ENCODE results near the gene SOX2.

The SOX2 gene

DNA sequence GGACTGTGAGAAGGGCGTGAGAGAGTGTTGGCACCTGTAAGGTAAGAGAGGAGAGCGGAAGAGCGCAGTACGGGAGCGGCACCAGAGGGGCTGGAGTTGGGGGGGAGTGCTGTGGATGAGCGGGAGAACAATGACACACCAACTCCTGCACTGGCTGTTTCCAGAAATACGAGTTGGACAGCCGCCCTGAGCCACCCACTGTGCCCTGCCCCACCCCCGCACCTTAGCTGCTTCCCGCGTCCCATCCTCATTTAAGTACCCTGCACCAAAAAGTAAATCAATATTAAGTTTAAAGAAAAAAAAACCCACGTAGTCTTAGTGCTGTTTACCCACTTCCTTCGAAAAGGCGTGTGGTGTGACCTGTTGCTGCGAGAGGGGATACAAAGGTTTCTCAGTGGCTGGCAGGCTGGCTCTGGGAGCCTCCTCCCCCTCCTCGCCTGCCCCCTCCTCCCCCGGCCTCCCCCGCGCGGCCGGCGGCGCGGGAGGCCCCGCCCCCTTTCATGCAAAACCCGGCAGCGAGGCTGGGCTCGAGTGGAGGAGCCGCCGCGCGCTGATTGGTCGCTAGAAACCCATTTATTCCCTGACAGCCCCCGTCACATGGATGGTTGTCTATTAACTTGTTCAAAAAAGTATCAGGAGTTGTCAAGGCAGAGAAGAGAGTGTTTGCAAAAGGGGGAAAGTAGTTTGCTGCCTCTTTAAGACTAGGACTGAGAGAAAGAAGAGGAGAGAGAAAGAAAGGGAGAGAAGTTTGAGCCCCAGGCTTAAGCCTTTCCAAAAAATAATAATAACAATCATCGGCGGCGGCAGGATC is at the start of gene SOX2:
Gene SOX2 (plus strand): TSS at position 601 of the 811 bp plus-strand sequence. CDS start 436 bp downstream, outside the sequence.
- DNase-seq, result peak; percentile 51

DNA sequence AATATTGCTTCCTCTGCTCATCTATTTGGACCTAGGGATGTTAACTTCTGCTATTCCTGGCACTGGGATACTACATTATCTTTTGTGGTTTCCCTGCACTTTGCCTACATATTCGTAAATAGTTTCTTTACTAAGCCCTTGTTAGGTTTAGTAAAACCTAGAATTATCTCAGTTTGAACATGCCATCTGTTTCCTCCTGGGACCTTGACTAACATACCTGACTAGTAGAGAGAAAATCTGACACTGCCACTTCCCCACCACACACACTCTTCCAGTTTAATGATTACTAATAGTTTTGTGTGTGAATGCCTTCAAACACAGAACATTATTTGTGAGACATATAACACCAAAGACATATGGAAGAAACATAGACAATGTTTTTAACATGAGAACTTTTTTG is 28.2 kb upstream of the SOX2 start:
- DNase-seq, result no peak

DNA sequence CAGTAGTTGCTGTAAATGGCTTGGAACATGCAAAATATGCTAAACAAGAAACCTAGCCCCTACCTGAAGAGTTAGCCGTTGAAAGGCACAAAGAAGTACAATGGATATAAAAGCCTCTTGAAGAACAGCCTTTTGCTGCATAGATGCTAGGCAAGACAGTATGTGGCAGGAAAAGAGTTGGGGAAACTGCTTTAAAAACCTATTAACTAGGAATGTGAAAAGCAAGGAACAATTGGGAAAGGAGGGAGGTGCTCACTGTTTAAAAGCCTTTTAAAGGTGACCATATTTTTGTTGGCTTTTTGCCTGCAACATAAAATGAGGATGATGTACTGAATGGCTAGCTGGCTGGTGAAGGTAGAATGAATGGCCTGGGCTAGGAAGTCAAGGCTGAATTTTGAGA is 24.5 kb upstream of the SOX2 start:
- peak; percentile 44 for DNase-seq

DNA sequence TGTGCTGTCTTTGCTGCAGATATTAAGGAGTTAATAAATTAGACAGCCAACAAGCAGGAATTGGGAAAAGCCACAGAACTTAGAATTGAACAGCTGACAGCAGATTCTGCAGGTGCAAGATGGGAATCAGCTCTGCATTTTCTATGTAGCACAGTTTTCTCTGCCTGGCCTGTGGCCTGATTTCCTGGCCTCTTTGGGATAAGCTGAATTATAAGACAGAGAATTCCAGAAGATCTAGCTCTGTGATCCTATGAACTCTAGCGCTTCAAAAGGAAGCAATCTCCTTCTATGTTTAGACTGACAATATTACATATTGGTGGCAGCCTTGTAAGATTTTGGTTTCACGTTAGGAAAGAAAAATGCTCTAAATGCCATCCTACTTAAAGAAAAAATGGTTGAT is 24.0 kb upstream of the SOX2 start:
- no peak for DNase-seq

DNA sequence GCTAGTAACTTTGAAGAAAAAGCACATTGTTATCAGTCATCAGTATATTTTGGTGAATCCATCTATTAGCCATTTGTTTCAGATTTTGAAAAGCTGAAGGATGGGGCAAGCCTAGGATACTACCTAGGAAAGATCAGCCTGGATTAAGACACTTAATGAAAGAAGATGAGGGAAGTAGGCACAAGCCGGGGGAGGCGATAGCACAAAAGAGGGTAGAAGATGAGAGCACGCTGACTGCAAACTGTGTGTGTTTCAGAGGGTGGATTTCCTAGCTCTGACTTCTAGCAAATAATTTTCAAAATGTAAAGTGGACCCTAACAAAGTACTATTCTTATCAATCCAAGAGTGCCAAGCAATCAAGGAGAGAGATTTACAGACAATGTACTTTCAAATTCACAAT is 22.2 kb upstream of the SOX2 start:
- no peak for DNase-seq

DNA sequence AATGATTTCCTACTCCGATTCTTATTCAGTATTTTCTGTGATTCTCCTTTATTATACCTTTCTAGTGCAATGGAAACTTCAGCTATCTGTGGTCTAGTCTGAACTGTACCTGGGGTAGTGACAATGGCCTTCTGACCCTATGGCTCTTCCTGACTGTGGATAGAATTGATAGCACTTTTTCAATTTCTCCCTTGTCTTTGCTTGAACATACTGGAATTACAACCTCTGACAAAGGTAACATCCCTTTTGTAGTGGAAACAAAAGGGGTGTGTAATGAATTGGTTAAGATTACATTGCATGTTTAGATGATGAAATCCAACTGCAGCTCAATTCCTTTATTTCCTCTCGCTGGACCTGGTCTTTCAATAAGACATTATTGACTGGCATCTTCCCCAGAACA is 21.0 kb upstream of the SOX2 start:
- no peak for DNase-seq

DNA sequence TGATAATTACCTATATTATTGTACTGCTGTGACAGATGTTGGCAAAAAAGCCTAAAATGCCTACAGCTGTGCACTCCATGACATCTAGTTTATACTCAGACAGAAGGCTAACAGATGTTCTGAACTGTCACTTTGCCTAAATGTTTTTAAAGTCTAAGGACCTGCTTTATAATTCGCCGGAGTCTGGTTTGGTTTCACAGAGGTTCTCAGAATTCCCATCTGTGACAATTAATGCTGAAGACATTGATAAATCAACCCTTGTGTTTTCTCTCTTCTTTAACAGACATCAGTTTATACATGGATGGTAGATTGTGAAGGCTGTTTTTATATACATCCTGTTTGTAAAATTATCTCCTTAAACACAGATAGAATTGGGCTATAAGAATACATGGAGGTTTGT is 19.8 kb upstream of the SOX2 start:
- DNase-seq, result no peak

DNA sequence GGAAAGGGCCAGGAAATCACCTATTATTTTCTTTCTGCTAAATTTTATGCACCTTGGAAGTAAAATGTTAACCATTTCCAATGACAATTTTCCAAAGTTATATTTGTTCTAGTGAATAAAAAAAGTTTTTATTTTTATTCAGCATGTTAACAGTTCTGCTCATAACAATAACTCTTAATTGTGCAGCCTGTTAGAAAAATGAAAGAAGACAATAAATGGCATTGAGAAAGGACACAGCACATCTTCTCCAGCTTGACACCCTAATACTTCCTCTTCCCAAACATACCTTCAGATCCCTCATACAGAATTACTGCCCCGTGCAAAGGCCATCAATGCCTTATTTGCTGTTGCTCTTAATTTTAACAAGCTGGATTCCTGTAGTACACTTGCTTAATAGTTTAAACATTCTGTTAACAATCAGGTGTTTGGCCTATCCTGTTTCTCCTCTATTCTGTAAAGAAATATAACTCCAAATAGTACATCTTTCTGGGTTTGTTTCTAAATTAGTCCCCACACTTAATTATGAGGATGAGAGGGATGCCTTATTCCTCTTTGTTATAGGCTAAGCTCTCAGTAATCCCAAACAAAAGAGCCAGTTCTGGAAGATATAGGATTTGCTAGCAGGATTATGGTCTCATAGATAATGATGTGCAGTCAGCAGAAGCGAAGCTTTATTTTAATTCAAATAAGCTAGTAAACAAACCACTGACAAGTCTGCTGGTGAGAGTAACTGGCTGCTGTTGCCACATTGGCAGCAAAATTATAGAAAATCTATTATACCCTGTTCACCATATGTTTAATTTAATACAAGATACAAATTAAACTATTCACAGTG is 19.2 kb upstream of the SOX2 start:
- no peak for DNase-seq

DNA sequence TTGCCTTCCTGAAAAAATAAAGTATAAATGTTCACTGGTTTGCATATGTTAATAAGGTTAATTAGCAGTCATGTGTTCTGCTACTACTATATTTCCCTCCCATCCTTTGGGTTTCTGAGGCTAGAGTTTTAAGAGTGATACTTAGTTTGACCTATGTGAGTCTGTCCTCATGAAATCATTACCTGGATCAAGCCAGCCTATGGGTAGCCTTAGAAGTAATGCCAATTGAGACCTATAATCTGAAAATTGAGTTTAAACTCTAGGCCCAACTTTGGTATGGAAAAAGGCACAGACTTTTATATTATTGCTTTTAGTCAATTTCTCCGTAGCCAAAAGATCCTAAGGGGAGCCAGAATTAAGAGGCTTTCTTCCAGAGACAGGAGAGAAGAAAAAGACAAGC is 18.4 kb upstream of the SOX2 start:
- DNase-seq, result no peak

DNA sequence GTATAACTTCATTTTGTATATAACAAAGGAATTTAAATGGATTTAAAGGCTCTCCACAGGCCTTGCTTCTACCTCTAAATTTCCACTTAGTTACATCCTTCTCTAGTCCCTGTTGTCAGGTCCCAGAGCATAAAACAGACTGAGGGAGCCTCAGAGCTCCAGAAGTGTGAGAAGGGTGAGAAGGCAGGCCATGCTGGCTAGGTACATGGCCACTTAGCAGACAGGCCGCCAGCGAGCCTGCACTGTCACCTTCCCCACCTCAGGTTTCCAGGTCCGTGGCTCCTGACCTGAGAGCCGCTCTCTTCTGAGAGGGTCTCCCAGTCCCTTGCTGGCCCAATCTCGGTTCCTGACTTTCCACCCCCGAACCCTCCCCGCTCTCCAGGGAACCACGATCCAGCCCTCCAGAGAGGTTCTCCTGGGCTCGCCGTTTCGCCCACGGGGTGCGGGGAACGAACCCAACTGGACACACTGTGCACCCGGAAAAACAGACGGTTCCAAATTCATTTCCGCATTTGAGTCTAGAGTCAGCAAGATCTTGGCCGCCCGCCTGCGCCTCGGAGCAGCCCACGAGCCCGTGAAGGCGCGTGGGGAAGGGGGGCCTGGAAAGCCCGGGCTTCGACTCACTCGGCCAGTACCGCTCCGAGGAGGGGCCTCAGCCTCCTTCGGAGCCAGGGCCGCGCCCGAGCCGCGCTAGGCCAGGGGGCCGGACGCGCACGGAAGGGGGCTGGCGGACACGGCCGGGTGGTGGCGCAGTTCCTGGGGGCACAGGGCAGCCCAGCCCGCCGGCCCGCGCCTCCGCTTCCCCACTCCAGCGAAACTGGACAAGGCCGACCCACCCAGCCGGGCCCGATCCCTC is 16.7 kb upstream of the SOX2 start:
- no peak for DNase-seq

DNA sequence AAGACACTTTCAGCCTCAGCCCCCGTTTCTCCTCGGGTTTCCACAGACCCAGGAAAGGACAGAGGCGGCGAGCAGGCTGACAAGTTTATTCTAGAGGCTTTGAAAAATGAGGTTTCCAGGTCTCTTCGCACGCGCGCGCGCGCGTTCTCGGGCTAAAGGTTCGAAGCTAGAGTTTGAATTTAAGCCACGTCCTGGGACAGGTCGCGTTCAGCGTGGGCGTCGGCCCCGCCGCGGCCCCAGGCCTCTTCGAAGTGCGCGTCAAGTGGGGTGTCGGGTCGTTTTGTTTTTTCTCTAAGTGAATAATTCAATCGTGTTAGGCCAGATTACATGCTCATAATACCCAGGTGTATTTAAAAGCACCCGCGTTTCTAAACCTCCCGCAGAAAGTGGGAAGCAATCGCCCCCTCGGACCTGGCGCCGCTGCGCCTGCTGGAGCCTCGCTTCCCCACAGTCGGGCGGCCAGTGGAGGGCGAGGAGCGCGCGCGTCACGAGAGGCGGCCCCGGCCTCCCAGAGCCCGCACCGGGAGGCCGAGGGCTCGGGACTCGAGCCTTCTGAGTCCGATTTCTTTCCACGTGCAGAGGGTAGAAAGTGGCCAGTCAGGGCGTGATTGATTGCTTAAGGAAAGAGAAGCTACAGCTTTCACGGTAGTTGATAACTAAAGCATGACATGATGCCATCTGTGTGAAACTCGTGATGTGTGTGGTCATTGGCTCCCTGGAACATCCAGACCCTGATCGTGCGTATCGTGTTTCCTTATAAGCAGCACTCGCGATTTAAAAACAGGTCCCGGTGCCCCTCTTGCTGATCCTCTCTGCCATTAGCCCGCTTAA is 15.8 kb upstream of the SOX2 start:
- DNase-seq, result no peak

DNA sequence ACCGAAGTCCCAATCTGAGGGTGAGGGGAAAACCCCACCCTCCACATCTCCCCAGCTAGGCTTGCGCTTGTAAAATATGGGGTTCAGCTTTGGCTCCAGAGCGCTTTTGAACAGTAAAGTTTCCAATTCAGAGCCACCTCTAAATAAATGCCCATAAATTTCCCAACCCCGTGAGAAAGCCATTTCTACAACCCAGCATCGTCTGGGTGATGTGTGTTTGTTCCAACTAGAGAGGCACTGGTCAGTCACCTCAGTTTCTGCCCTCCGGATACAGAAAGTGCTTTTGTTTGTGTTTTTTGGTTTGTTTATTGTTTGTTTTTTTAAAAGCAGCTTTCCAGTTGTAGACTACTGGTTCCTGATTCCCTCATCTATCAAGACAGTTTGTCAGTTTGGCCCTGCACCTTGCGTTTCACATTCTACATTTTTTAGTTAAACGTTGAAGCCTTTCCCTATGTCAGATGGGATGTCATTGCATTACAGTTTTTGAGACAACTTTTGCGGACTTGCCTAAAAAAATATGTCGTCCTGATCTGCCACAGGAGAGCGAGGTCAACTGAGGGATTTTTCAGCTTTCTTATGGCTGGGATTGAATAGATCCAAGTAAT is 15.0 kb upstream of the SOX2 start:
- no peak for DNase-seq

DNA sequence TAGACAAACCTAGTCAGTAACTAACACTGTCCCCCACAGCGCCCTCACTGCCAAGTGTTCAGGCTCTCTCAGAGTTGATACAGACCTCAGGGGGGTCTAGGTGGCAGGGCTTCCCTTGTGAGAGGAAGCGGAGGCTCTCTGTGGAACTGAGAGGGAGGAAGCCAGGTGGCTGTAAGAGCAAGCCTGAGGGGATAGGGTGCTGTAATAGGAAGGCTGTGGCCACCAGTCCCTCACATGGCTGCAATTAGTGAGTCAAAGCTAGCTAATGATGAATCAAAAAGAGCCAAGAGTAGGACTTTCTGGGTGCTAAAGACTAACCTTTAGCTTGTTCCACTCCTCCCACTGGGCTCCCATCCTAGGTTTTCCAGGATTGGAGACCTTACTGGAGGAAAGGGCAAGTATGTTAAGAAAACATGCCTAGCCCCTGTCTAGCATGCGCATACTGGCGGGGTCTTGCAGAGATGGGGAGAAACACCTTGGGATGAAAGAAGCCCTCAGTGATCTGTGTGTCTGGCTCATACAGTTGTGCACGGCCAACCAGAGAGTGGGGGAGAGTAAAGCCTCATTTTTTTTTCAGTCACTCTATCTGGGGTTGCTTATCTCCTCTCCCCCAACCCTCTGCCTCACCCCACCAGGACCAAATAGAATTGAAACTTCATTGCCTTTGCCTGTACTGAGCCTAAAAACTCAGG is 13.3 kb upstream of the SOX2 start:
- DNase-seq, result no peak

DNA sequence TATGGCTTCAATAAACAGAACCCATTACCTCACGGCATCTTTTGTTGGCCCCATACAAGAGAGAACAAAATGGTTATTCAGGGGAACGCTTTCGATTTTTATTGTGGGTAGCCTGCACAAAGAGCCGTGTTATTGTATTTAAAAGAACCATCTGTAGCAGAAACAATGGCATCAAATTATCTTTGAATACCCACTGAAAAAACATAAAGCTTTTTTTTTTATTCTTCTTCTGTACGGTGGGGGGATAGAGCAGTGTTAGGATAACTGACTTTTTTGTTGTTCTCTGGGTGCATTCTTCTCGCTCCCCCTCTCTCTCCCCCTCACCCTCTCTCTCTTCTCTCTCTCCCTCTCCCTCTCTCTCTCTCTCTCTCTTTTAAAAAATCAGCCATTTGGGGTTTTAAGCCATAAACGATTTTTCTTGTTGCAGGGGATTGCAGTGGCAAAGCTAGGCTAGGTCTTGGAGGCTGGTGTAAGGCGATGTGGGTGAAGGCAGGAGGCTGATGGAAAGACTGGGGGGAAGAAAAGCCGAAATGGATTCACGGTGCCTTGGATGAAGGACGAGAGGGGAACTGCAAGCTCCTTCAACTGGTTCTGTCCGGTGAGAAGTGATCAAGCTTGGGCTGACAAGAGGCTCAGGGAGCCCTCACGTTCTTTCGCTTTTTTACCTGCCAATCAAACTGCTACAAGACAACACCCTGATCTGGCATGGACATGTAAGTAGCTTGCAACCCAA is 12.4 kb upstream of the SOX2 start:
- DNase-seq, result no peak

DNA sequence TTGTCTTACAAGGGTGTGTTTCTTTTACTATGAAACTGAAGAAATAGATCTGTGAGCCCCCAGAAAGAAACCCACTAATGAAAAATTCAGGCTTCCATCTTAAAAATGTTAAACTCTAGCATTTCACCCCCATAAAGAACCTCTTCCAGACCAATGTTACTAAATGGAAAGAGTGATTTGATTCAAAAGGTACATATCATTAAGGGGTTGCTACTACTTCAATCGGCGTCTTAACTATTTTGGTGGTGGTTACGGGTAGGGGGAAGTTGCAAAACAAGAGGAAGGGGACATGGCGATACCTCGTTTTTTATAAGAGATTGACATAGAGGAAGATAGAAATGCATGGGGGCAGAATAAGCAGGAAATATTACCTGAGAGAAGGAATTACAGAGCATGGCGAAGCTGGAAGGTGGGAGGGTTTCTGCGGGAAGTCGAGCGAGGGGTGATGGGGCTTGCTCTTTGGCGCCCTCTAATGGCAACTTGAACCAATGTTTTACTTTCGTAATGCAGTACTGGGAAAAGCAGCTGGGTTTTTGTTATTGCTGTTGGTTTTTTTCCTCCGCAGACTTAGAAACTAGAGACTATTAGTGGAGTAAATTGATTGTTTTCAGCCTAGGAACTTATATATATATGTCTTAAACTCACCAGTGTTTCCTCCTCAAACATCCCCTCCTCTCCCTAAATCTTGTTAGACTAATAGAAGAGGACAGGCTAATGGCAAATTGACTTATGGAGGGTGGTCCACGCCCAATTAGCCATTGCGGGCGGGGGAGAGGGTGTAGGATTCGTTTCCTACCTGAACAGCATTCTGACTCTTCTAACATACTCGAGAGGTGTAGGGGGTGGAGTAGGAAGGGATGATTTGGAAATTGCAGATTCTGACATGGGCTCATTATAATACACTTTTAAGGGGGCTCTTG is 11.3 kb upstream of the SOX2 start:
- DNase-seq, result peak; percentile 26

DNA sequence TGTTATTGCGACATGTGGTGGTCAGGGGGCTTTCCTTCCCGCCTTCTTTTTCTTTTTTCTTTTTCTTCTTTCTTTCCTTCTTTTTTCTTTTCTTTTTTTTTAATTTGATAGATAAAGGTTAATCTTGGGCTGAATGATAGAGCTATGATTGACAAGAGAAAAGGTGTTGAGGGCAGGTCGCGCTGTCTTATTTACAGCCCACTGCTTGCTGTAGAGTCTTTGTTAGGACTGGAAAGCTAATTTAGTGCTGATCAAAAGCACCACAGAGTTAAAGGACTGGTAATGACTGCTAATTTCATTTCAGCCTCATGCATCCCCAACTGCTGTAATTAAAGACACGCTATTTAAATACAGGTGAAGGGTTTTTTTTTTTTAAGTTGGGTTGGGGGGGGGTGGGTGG is 10.6 kb upstream of the SOX2 start:
- no peak for DNase-seq

DNA sequence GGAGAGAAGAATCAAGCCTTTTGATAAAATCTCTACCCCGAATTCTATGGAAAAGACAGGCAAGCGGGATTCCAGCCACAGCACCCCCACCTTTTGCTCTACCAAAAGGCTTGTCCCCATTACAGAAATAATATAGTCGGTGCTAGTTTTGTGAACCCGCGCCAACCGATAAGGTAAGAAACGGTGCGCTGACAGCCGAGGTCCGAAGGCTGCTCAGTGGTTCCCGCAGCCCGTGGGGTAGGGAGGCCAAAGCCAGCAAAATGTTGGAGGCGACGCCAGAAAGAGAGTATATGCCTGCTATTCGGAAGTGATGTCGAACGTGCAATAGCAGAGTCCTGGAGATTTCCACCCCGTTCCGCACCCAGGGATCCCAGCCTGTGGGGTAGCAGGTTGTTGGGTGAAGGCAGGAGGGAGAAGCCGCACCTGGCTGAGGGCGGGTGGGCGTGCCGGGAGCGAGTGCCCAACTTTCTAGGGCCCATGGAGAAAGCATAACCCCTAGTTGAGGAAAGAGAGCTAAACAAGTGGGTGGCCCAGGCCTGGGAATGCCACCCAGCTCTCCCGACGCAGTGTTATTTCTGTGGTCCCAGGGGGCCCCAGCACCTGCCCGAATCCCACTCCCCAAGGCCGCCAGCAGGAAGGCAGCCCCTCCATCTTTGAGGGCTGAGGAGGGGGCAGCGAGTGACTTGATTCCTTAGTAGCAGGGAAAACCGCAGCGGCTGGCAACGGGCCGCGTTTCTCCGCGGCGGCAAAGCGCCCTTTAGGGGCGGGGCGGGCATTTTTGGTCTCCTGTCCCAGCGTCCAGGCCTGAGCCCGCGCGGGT is 7.9 kb upstream of the SOX2 start:
- no peak for DNase-seq

DNA sequence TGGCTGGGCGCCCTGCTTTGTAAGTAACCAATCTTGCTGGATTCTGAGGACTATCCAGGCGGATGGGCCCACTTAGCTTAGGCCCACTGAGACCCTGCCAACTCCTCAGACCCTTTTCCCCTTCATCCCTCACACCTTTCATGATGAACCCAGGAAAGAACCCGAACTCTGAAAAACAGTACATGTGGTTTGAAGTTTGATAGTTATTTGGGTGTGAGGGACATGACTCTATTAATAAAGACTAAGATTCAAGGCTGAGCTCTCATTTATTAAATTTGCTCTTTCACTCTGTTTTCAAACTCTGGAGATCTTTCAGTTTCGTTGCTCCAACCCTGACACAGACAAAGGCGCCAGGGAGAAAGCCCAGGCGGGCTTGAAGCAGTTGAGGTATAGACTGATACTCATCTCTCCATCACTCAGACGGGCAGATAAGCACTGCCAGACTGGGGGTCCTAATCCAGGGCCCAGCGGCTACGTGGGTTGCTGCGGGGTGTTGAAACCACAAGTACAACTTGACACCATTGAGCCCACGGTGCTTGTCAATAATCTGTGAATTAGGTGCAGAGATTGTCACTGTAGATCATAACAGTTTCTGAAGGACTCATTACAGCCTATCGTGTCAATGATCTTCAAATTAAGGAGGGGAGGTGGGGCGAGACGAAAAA is 7.2 kb upstream of the SOX2 start:
- DNase-seq, result no peak

All from NCI-H187 treated with DMSO at 0.1 percent for 48 hours (cell line).